HCT116 (cell line): Measurements from ENCODE around the gene DTNB. TPM values are rescaled to one million over a fixed set of nuclear protein-coding genes. Genes with fewer than 3 reads are reported as not detected.
"Not testable (repeated sequence)": the region's sequence is repeated elsewhere in the genome, so short reads cannot be mapped to it uniquely, and the experiment has no call there.

Experiments
- ATAC-seq: fragments of 200-7000 bp; cut with Tn5 transposase; 2 replicates; pipeline ENCODE4 v1.9.1; 2020; ENCODE audit warnings: mild to moderate bottlenecking, moderate library complexity
- BruUV-seq: library from RNA; stranded (reverse); fragments of 400-500 nt; replicated peaks from 2 replicates; lab custom pipeline; 2021; lab: Mats Ljungman, UMichigan
- CTCF ChIA-PET: fragments of 300-600 bp; sonication (Branson Sonifier 250); formaldehyde crosslinking; loops from one replicate; lab custom pipeline; 2021; ENCODE audit warnings: antibody characterized with exemption; lab: Charles Lee
- POLR2A ChIA-PET: fragments of 300-600, 350-600 bp; sonication (Branson Sonifier 250); formaldehyde crosslinking; loops from one replicate; lab custom pipeline; 2021; ENCODE audit warnings: antibody characterized with exemption; lab: Charles Lee
- RAD21 ChIA-PET, 2 experiments: fragments of 300-600 bp; sonication (Branson Sonifier 250); formaldehyde crosslinking; loops; one replicate each; lab custom pipeline; 2023; ENCODE audit warnings: low total read pairs in 2 of 2; ENCODE audit not compliant: uncharacterized antibody in 2 of 2, unreplicated experiment in 2 of 2, low non-redundant PET in 1 of 2; lab: Charles Lee
- DNase-seq: peaks from one replicate; pipeline ENCODE4 v3.0.0-alpha.2; 2010; ENCODE audit warnings: low read depth, low spot score
- H2AFZ ChIP-seq: fragments of 200-600 bp; shearing (Covaris generic), sonication (generic); 2 replicates; pipeline ENCODE4 v1.6.1; 2017; ENCODE audit warnings: low read depth, mixed run types, mixed read lengths, antibody characterized with exemption, low read length; ENCODE audit not compliant: poor library complexity, severe bottlenecking
- H3K27ac ChIP-seq: 2 replicates; pipeline ENCODE4 v1.5.1; 2012; ENCODE audit warnings: low read depth, low read length
- H3K27me3 ChIP-seq: fragments of 200-600 bp; sonication (generic); 2 replicates; pipeline ENCODE4 v1.6.1; 2016; ENCODE audit warnings: mixed run types, low read length, mixed read lengths; ENCODE audit not compliant: insufficient read depth
- H3K36me3 ChIP-seq, 2 experiments: fragments of 200-500 bp in 1 of 2; fragments of 200-600 bp in 1 of 2; sonication (Bioruptor generic) in 1 of 2; sonication (generic) in 1 of 2; 2 replicates each; pipeline versions ENCODE4 v1.5.1 to v1.6.1; 2014 to 2016; ENCODE audit warnings: low read length in 2 of 2, inconsistent platforms in 1 of 2, mixed read lengths in 1 of 2, mixed run types in 1 of 2; ENCODE audit not compliant: insufficient read depth in 2 of 2, control insufficient read depth in 1 of 2
- H3K4me1 ChIP-seq, 2 experiments: fragments of 200-600 bp in 1 of 2; sonication (generic) in 1 of 2; 2 replicates each; pipeline versions ENCODE4 v1.5.1 to v1.6.1; 2012 to 2017; ENCODE audit warnings: low read length in 2 of 2, inconsistent platforms in 1 of 2, mild to moderate bottlenecking in 1 of 2, mixed read lengths in 1 of 2, mixed run types in 1 of 2, moderate library complexity in 1 of 2; ENCODE audit not compliant: insufficient read depth in 2 of 2, control insufficient read depth in 1 of 2
- H3K4me2 ChIP-seq: fragments of 200-600 bp; sonication (generic); 2 replicates; pipeline ENCODE4 v1.6.1; 2017; ENCODE audit warnings: mixed run types, low read length, mixed read lengths
- H3K4me3 ChIP-seq, 2 experiments: fragments of 200-600 bp in 1 of 2; sonication (generic) in 1 of 2; replicated peaks in 1 of 2; 2 replicates each; pipeline ENCODE4 v1.5.1; 2011 to 2016; ENCODE audit warnings: low read length in 2 of 2, control low read depth in 1 of 2, low read depth in 1 of 2, mild to moderate bottlenecking in 1 of 2, mixed read lengths in 1 of 2, mixed run types in 1 of 2
- H3K79me2 ChIP-seq: fragments of 200-600 bp; sonication (generic); 2 replicates; pipeline ENCODE4 v1.6.1; 2017; ENCODE audit warnings: mild to moderate bottlenecking, mixed run types, low read length, moderate library complexity, mixed read lengths; ENCODE audit not compliant: insufficient read depth
- H3K9ac ChIP-seq: fragments of 200-600 bp; sonication (generic); 2 replicates; pipeline ENCODE4 v1.6.1; 2016; ENCODE audit warnings: low read length, mixed read lengths
- H3K9me2 ChIP-seq: fragments of 200-600 bp; sonication (generic), shearing (Covaris generic); 2 replicates; pipeline ENCODE4 v1.6.1; 2017; ENCODE audit warnings: mixed run types, mild to moderate bottlenecking, moderate library complexity; ENCODE audit not compliant: insufficient read depth
- H3K9me3 ChIP-seq, 2 experiments: fragments of 200-500 bp in 1 of 2; fragments of 200-600 bp in 1 of 2; sonication (Bioruptor generic) in 1 of 2; sonication (generic) in 1 of 2; 2 replicates each; pipeline ENCODE4 v1.6.1; 2014 to 2017; ENCODE audit warnings: low read length in 2 of 2, mixed read lengths in 2 of 2, inconsistent platforms in 1 of 2, low read depth in 1 of 2, mild to moderate bottlenecking in 1 of 2, mixed run types in 1 of 2, moderate library complexity in 1 of 2; ENCODE audit not compliant: control insufficient read depth in 1 of 2, insufficient read depth in 1 of 2
- H4K20me1 ChIP-seq: fragments of 200-600 bp; sonication (generic), shearing (Covaris generic); 2 replicates; pipeline ENCODE4 v1.6.1; 2017; ENCODE audit warnings: mixed run types, mild to moderate bottlenecking, moderate library complexity; ENCODE audit not compliant: insufficient read depth
- CEBPB ChIP-seq: IDR thresholded peaks from 2 replicates; pipeline ENCODE4 v1.6.1; 2012; ENCODE audit warnings: low read depth
- CTCF ChIP-seq, 3 experiments: fragments of 200-600 bp in 1 of 3; sonication (generic) in 1 of 3; IDR thresholded peaks in 2 of 3; conservative IDR thresholded peaks in 1 of 3; 2 replicates each; pipeline ENCODE4 v1.5.1; 2012 to 2017; ENCODE audit warnings: low read depth in 2 of 3, low read length in 2 of 3, antibody characterized with exemption in 1 of 3, borderline replicate concordance in 1 of 3, control low read depth in 1 of 3, mild to moderate bottlenecking in 1 of 3, mixed read lengths in 1 of 3, mixed run types in 1 of 3, moderate library complexity in 1 of 3; ENCODE audit not compliant: insufficient read depth in 1 of 3
- EGR1 ChIP-seq: IDR thresholded peaks from 2 replicates; pipeline ENCODE4 v1.6.1; 2012; ENCODE audit warnings: low read depth
- EZH2phosphoT487 ChIP-seq: fragments of 200-600 bp; IDR thresholded peaks from 2 replicates; pipeline ENCODE4 v1.6.1; 2018; ENCODE audit warnings: antibody characterized with exemption, borderline replicate concordance
- JUND ChIP-seq: IDR thresholded peaks from 2 replicates; pipeline ENCODE4 v1.6.1; 2012
- YY1 ChIP-seq: IDR thresholded peaks from 2 replicates; pipeline ENCODE4 v1.6.1; 2011; ENCODE audit warnings: low read length, low read depth, moderate library complexity, mild to moderate bottlenecking; ENCODE audit not compliant: insufficient replicate concordance; ENCODE audit errors: extremely low read depth
- intact Hi-C: fragments of 100-400 bp; cut with micrococcal nuclease; formaldehyde crosslinking; loops from 2 replicates; pipeline ENCODE4 v1.10.0; 2022
- total RNA-seq: library from RNA; stranded (reverse); gene quantifications from one replicate; pipeline ENCODE4 v1.2.1, GENCODE V29; 2021; ENCODE audit not compliant: unreplicated experiment

DTNB gene
- total RNA-seq, 1 experiment from 2014 or later, result 30.2 TPM

GRCh38 chr2:25707927-25708590, 34.7 kb upstream of the DTNB start:
- RAD21 ChIA-PET, result no interaction called here
- POLR2A ChIA-PET, result no interaction called here
- no peak overlapping the region for H3K9ac ChIP-seq
- DNase-seq (no peak), ATAC-seq (no peak)
- no peaks in the 10 kb centered on the region for H3K27me3 ChIP-seq
- H3K27ac ChIP-seq, result no peak overlapping the region
- no peaks in the 10 kb centered on the region for H3K4me1 ChIP-seq
- H4K20me1 ChIP-seq, result no peaks in the 10 kb centered on the region
- no TSS peak for BruUV-seq
- no peak overlapping the region for H3K4me2 ChIP-seq
- no peaks in the 10 kb centered on the region for H3K36me3 ChIP-seq
- H3K79me2 ChIP-seq, result no peaks in the 10 kb centered on the region
- intact Hi-C loops, result no loop called here
- CTCF ChIA-PET, result interaction anchor here (0.8 kb wide), 1 partner anchor 43 kb away, joined by 3 read pairs; no protein-coding TSS in a partner anchor
- no peaks in the 10 kb centered on the region for H3K9me3 ChIP-seq
- no peak for TF ChIP-seq CEBPB
- TF ChIP-seq CTCF (IDR thresholded peaks at IDR 0.05 in 2 of 3, conservative IDR thresholded peaks at IDR 0.05 in 1 of 3; ENCODE audit: borderline replicate concordance in 1 of 3, insufficient read depth in 1 of 3, low read depth in 2 of 3, low read length in 2 of 3), result no peak
- TF ChIP-seq EGR1, result no peak
- TF ChIP-seq JUND, result no peak
- no peak for TF ChIP-seq EZH2phosphoT487
- TF ChIP-seq YY1, result no peak
- H3K9me2 ChIP-seq, result no peaks in the 10 kb centered on the region
- H2AFZ ChIP-seq, result no peak overlapping the region
- no peak overlapping the region for H3K4me3 ChIP-seq

- H3K36me3 ChIP-seq, H3K4me2 ChIP-seq, H2AFZ ChIP-seq, H3K9me3 ChIP-seq, POLR2A ChIA-PET, BruUV-seq, DNase-seq, H3K27me3 ChIP-seq, ATAC-seq, CTCF ChIA-PET, H3K79me2 ChIP-seq, H3K4me3 ChIP-seq, H3K9me2 ChIP-seq, intact Hi-C loops, RAD21 ChIA-PET, H3K27ac ChIP-seq, H3K4me1 ChIP-seq, H3K9ac ChIP-seq, H4K20me1 ChIP-seq: not testable (repeated sequence)
These were observed 32.2 kb upstream of the DTNB start for GRCh38 chr2:25705575-25705974.
